ENCODE results near the gene ATG4D. TPM values are rescaled to one million over a fixed set of nuclear protein-coding genes. Genes with fewer than 3 reads are reported as not detected.

The ATG4D gene
- total and polyA plus RNA-seq, 10 of the 15 experiments (the other 5 are each of a cell fraction or from before 2014, with no cell fraction given), result 0.39 to 28.7 (median 13.4) TPM

GRCh38 chr19:10593820-10594637 lies 50.3 kb downstream of the ATG4D start (continued):
- TF ChIP-seq ZNF687 (IDR thresholded peaks at IDR 0.05) (peak; percentile 76), EED (IDR thresholded peaks at IDR 0.05; ENCODE audit: low read depth) (peak; percentile 67; the same call in 1 of the 2 replicates), RELB (IDR thresholded peaks at IDR 0.05; ENCODE audit: low read depth) (peak; percentile 78), RUNX3 (IDR thresholded peaks at IDR 0.05; ENCODE audit: low read length) (peak; percentile 45)

GRCh38 chr19:10600149-10600548 lies 56.4 kb downstream of the ATG4D start:
- SMC1A ChIA-PET (ENCODE audit: uncharacterized antibody, unreplicated experiment), result interaction anchor here (0.7 kb wide), 1 partner anchor 322 kb away, joined by 3 read pairs; no protein-coding TSS in a partner anchor
- ATAC-seq (no peak), DNase-seq (ENCODE audit: low read depth, low spot score) (no peak), FAIRE-seq (no peak)
- H3K9me3 ChIP-seq (replicated peaks; ENCODE audit: control insufficient read depth, insufficient read depth, low read length), result no peaks in the 10 kb centered on the region
- RAD21 ChIA-PET (ENCODE audit: unreplicated experiment), result interaction anchor here (0.6 kb wide), 1 partner anchor 654 kb away, joined by 4 read pairs; no protein-coding TSS in a partner anchor
- no peaks in the 10 kb centered on the region for H3K36me3 ChIP-seq (ENCODE audit: control insufficient read depth in 2 of 2, insufficient read depth in 2 of 2, low read length in 1 of 2)
- no peaks in the 10 kb centered on the region for H4K20me1 ChIP-seq (ENCODE audit: control insufficient read depth, insufficient read depth)
- POLR2A ChIA-PET, result interaction anchor here (0.6 kb wide), 1 partner anchor 45 kb away, joined by 6 read pairs; no protein-coding TSS in a partner anchor
- TF ChIP-seq IKZF2 (IDR thresholded peaks at IDR 0.05) (no peak), ETV6 (conservative IDR thresholded peaks at IDR 0.05 in 1 of 2, IDR thresholded peaks at IDR 0.05 in 1 of 2; ENCODE audit: borderline replicate concordance in 1 of 2, low read depth in 1 of 2) (no peak), KLF5 (IDR thresholded peaks at IDR 0.05; ENCODE audit: partially characterized antibody) (no peak), SIX5 (IDR thresholded peaks at IDR 0.05; ENCODE audit: low read depth, low read length, severe bottlenecking) (no peak), MAX (IDR thresholded peaks at IDR 0.05; ENCODE audit: low read depth, low read length) (no peak), ATF3 (IDR thresholded peaks at IDR 0.05; ENCODE audit: borderline replicate concordance, extremely low read depth, low read depth, low read length) (no peak), NBN (IDR thresholded peaks at IDR 0.05) (no peak), SREBF2 (IDR thresholded peaks at IDR 0.05; ENCODE audit: low read length) (no peak)
- H3K4me3 ChIP-seq, result no peak overlapping the region
- no peak overlapping the region for H2AFZ ChIP-seq (ENCODE audit: control insufficient read depth, low read depth, low read length)
- no peak overlapping the region for H3K9ac ChIP-seq (ENCODE audit: control insufficient read depth, insufficient read depth, low read length)
- peaks cover 34% of the 10 kb centered on the region for H3K4me1 ChIP-seq (ENCODE audit: control insufficient read depth, insufficient read depth, low read length)
- BruUV-seq (replicated peaks), result no TSS peak
- H3K27ac ChIP-seq (ENCODE audit: control insufficient read depth, insufficient read depth), result no peak overlapping the region
- in situ Hi-C loops (cut with MboI) (no loop called here), intact Hi-C loops (cut with micrococcal nuclease; ENCODE audit: unreplicated experiment) (loop anchor here (5.0 kb wide), 1 partner anchor 42 kb away; no protein-coding TSS in a partner anchor)
- CTCF ChIA-PET, result interaction anchor here (1.2 to 2.0 kb wide), 3 partner anchors 19 to 196 kb away, joined by 3 to 6 read pairs (median 4); no protein-coding TSS in a partner anchor
- no peaks in the 10 kb centered on the region for H3K27me3 ChIP-seq (replicated peaks in 1 of 2; ENCODE audit: control insufficient read depth in 2 of 2, insufficient read depth in 2 of 2, low read length in 1 of 2)
- no peak overlapping the region for H3K4me2 ChIP-seq (ENCODE audit: control insufficient read depth, insufficient read depth)
- H3K79me2 ChIP-seq (ENCODE audit: control insufficient read depth, insufficient read depth, low read length), result peaks cover 28% of the 10 kb centered on the region
- 88% methylated on average over 5 of the region's 5 CpGs for WGBS (ENCODE audit: insufficient coverage, insufficient replicate concordance, low lambda C conversion rate, missing lambda C conversion rate)

Measured in GM12878 (cell line).